Measurements from ENCODE around the gene MXI1.

Gene MXI1

GRCh38 chr10:110225441-110225755 is 18.0 kb downstream of the MXI1 start:
- DNase-seq (ENCODE audit: low spot score): no peak
- in situ Hi-C loops (cut with MboI; ENCODE audit: low pct_unique_long_range_greater_than_20kb, low sequenced_read_pairs, unreplicated experiment): no loop called here
- no peak for TF ChIP-seq CTCF (IDR thresholded peaks at IDR 0.05; ENCODE audit: extremely low read depth, insufficient read depth, missing control alignments)

GRCh38 chr10:110225756-110226542 is 18.5 kb downstream of the MXI1 start:
- peak; percentile 89 for DNase-seq (ENCODE audit: low spot score)
- peak; percentile 75 for TF ChIP-seq CTCF (IDR thresholded peaks at IDR 0.05; ENCODE audit: extremely low read depth, insufficient read depth, missing control alignments)
- in situ Hi-C loops (cut with MboI; ENCODE audit: low pct_unique_long_range_greater_than_20kb, low sequenced_read_pairs, unreplicated experiment): no loop called here

GRCh38 chr10:110226543-110226925 is 19.1 kb downstream of the MXI1 start:
- no peak for TF ChIP-seq CTCF (IDR thresholded peaks at IDR 0.05; ENCODE audit: extremely low read depth, insufficient read depth, missing control alignments)

GRCh38 chr10:110226926-110227641 is 19.7 kb downstream of the MXI1 start:
- peak; percentile 90 for DNase-seq (ENCODE audit: low spot score)
- in situ Hi-C loops (cut with MboI; ENCODE audit: low pct_unique_long_range_greater_than_20kb, low sequenced_read_pairs, unreplicated experiment): no loop called here
- TF ChIP-seq CTCF (IDR thresholded peaks at IDR 0.05; ENCODE audit: extremely low read depth, insufficient read depth, missing control alignments): no peak

More at GRCh38 chr10:110226543-110226925, 19.1 kb downstream of the MXI1 start:
- in situ Hi-C loops (cut with MboI; ENCODE audit: low pct_unique_long_range_greater_than_20kb, low sequenced_read_pairs, unreplicated experiment): no loop called here
- peak; percentile 91 for DNase-seq (ENCODE audit: low spot score)

GRCh38 chr10:110228066-110228465 is 20.7 kb downstream of the MXI1 start:
- no peak for TF ChIP-seq CTCF (IDR thresholded peaks at IDR 0.05; ENCODE audit: extremely low read depth, insufficient read depth, missing control alignments)
- in situ Hi-C loops (cut with MboI; ENCODE audit: low pct_unique_long_range_greater_than_20kb, low sequenced_read_pairs, unreplicated experiment): no loop called here
- DNase-seq (ENCODE audit: low spot score): no peak

- no peak for TF ChIP-seq CTCF (IDR thresholded peaks at IDR 0.05; ENCODE audit: extremely low read depth, insufficient read depth, missing control alignments)
- no peak for DNase-seq (ENCODE audit: low spot score)
- in situ Hi-C loops (cut with MboI; ENCODE audit: low pct_unique_long_range_greater_than_20kb, low sequenced_read_pairs, unreplicated experiment): no loop called here
Measured at GRCh38 chr10:110229155-110229554, 21.8 kb downstream of the MXI1 start.

All from GM13977 (cell line).